ENCODE data around the gene FSCN2. TPM values are rescaled to one million over a fixed set of nuclear protein-coding genes. Genes with fewer than 3 reads are reported as not detected.

Gene FSCN2
- total RNA-seq, 4 donors from 2014 or later: 0.20 to 0.46 TPM; not detected in 2

GRCh38 chr17:81569986-81570514 lies 41.9 kb downstream of the FSCN2 start:
- H3K36me3 ChIP-seq: peaks cover 2 to 72% of the 10 kb centered on the region in 2 donors
- no peak for ATAC-seq
- no peaks in the 10 kb centered on the region for H3K27me3 ChIP-seq
- no peak overlapping the region for H3K4me3 ChIP-seq
- no peak for TF ChIP-seq CTCF (IDR thresholded peaks at IDR 0.05 in 4 of 5, conservative IDR thresholded peaks at IDR 0.05 in 1 of 5)
- no peak for TF ChIP-seq POLR2A (IDR thresholded peaks at IDR 0.05)
- no peaks in the 10 kb centered on the region for H3K9me3 ChIP-seq
- peaks cover 18% of the 10 kb centered on the region in 2 donors for H3K4me1 ChIP-seq
- no peak overlapping the region for H3K27ac ChIP-seq
- in situ Hi-C loops (cut with MboI; ENCODE audit: low sequenced_read_pairs in 4 of 4): no loop called here
- DNase-seq: no peak
- intact Hi-C loops (cut with DNase I; ENCODE audit: low total_unique reads): no loop called here

GRCh38 chr17:81570964-81571363 lies 42.8 kb downstream of the FSCN2 start:
- in situ Hi-C loops (cut with MboI; ENCODE audit: low sequenced_read_pairs in 4 of 4) (no loop called here), intact Hi-C loops (cut with DNase I; ENCODE audit: low total_unique reads) (no loop called here)
- no peak for DNase-seq
- Histone ChIP-seq H3K27ac (no peak overlapping the region), H3K4me1 (peaks cover 17 to 19% of the 10 kb centered on the region in 2 donors), H3K36me3 (peaks cover 0 to 66% of the 10 kb centered on the region in 2 donors), H3K27me3 (no peaks in the 10 kb centered on the region), H3K9me3 (no peaks in the 10 kb centered on the region), H3K4me3 (no peak overlapping the region)
- no peak for ATAC-seq
- TF ChIP-seq CTCF (IDR thresholded peaks at IDR 0.05 in 4 of 5, conservative IDR thresholded peaks at IDR 0.05 in 1 of 5): no peak
- no peak for TF ChIP-seq POLR2A (IDR thresholded peaks at IDR 0.05)

GRCh38 chr17:81572563-81573168 lies 44.5 kb downstream of the FSCN2 start:
- Histone ChIP-seq H3K36me3 (peaks cover 0 to 70% of the 10 kb centered on the region in 2 donors), H3K27ac (no peak overlapping the region), H3K4me1 (peaks cover 7 to 18% of the 10 kb centered on the region in 2 donors), H3K4me3 (no peak overlapping the region), H3K27me3 (no peaks in the 10 kb centered on the region), H3K9me3 (no peaks in the 10 kb centered on the region)
- in situ Hi-C loops (cut with MboI; ENCODE audit: low sequenced_read_pairs in 4 of 4) (no loop called here), intact Hi-C loops (cut with DNase I; ENCODE audit: low total_unique reads) (no loop called here)
- DNase-seq (no peak), ATAC-seq (no peak)
- no peak for TF ChIP-seq POLR2A (IDR thresholded peaks at IDR 0.05)

GRCh38 chr17:81573794-81574642 lies 45.8 kb downstream of the FSCN2 start:
- DNase-seq: no peak
- TF ChIP-seq POLR2A (IDR thresholded peaks at IDR 0.05): no peak
- TF ChIP-seq CTCF (IDR thresholded peaks at IDR 0.05 in 4 of 5, conservative IDR thresholded peaks at IDR 0.05 in 1 of 5): no peak
- H3K4me1 ChIP-seq: peaks cover 12 to 17% of the 10 kb centered on the region in 2 donors
- no peak overlapping the region for H3K27ac ChIP-seq
- H3K36me3 ChIP-seq: peaks cover 0 to 60% of the 10 kb centered on the region in 2 donors
- intact Hi-C loops (cut with DNase I; ENCODE audit: low total_unique reads) (no loop called here), in situ Hi-C loops (cut with MboI; ENCODE audit: low sequenced_read_pairs in 4 of 4) (no loop called here)
- no peaks in the 10 kb centered on the region for H3K27me3 ChIP-seq
- no peak for ATAC-seq
- H3K9me3 ChIP-seq: no peaks in the 10 kb centered on the region
- no peak overlapping the region for H3K4me3 ChIP-seq

- H3K4me1 ChIP-seq: peaks cover 12 to 17% of the 10 kb centered on the region in 2 donors
- TF ChIP-seq POLR2A (IDR thresholded peaks at IDR 0.05) (no peak), CTCF (IDR thresholded peaks at IDR 0.05 in 4 of 5, conservative IDR thresholded peaks at IDR 0.05 in 1 of 5) (no peak)
- ATAC-seq (no peak), DNase-seq (no peak)
- H3K4me3 ChIP-seq: no peak overlapping the region
- in situ Hi-C loops (cut with MboI; ENCODE audit: low sequenced_read_pairs in 4 of 4) (no loop called here), intact Hi-C loops (cut with DNase I; ENCODE audit: low total_unique reads) (no loop called here)
- H3K27me3 ChIP-seq: no peaks in the 10 kb centered on the region
- no peaks in the 10 kb centered on the region for H3K9me3 ChIP-seq
- H3K27ac ChIP-seq: no peak overlapping the region
- peaks cover 0 to 54% of the 10 kb centered on the region in 2 donors for H3K36me3 ChIP-seq
These were observed 46.4 kb downstream of the FSCN2 start for GRCh38 chr17:81574643-81574956.
